HFF-Myc (cell line): ENCODE results near the gene LRRFIP1.

Source experiments
- DNase-seq: peaks from one replicate; pipeline ENCODE4 v3.0.0-alpha.2; 2011; ENCODE audit warnings: low read depth; ENCODE audit errors: extremely low read depth
- H3K4me3 ChIP-seq: replicated peaks from 2 replicates; pipeline ENCODE4 v1.5.1; 2011; ENCODE audit warnings: low read depth, mild to moderate bottlenecking, control low read depth, low read length
- TF ChIP-seq, protein P1 (sequence below): IDR thresholded peaks from 2 replicates; pipeline ENCODE4 v1.5.1; 2012; ENCODE audit warnings: mild to moderate bottlenecking, low read depth, low read length, control low read depth; ENCODE audit errors: missing control alignments

The LRRFIP1 gene

DNA sequence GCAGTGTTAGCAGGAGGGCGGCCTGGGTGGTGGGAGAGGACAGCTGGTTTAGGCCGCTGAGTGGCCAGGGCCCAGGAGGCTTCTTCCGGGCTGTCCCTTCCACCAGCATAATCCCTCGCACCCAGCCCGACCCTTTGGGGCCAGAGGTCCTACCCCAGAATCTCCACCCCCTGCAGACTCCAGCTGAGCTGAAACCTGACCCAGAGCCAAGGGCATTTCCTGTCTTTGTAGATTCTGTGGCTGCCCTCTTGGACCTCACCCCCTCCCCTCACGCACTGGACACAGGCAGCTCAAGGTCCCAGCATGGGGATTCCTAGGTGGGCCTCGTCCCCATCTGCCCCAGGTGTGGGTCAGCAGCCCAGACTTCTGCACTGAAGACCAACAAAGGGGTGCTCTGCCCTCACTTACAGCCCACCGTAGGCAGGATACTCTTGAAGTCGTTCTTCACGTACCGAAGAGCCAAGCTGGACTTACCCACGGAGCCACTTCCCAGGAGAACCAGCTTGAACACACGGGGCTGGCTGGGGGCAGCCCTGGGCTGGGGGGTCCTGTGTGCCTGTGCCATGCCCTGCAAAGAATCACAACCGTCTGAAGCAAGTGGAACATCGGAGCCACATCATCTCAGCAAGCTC is 41.7 kb upstream of the LRRFIP1 start:
- DNase-seq: no peak
- TF ChIP-seq, protein P1, sequence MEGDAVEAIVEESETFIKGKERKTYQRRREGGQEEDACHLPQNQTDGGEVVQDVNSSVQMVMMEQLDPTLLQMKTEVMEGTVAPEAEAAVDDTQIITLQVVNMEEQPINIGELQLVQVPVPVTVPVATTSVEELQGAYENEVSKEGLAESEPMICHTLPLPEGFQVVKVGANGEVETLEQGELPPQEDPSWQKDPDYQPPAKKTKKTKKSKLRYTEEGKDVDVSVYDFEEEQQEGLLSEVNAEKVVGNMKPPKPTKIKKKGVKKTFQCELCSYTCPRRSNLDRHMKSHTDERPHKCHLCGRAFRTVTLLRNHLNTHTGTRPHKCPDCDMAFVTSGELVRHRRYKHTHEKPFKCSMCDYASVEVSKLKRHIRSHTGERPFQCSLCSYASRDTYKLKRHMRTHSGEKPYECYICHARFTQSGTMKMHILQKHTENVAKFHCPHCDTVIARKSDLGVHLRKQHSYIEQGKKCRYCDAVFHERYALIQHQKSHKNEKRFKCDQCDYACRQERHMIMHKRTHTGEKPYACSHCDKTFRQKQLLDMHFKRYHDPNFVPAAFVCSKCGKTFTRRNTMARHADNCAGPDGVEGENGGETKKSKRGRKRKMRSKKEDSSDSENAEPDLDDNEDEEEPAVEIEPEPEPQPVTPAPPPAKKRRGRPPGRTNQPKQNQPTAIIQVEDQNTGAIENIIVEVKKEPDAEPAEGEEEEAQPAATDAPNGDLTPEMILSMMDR: no peak
- H3K4me3 ChIP-seq: no peak overlapping the region

DNA sequence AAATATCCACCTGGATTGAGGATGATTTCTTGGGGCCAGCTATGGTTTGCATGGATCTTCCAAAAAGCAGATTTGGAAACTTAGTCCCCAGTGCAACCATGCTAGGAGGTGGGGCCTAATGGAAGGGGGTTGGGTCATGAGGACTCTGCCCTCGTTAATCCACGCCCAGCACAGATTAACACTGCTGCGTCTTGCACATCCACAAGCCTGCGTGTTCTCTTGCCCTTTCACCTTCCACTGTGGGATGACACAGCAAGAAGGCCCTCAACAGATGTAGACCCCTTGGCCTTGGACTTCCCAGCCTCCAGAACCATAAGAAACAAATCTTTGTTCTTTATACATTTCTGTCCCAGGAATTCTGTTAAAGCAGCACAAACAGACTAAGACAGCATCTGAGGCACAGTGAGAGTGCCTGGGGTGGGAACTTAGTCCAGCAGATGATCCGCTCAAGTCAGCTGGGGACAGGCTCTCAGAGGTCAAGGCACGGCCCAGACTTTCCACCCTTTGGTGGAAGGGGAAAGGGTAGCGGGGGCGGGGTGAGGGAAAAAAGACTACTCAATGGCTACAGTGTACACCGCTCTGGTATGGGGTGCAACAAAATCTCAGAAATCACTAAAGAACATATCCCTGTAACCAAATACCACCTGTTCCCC is 39.2 kb upstream of the LRRFIP1 start:
- no peak overlapping the region for H3K4me3 ChIP-seq
- TF ChIP-seq, protein P1: no peak
- DNase-seq: no peak

DNA sequence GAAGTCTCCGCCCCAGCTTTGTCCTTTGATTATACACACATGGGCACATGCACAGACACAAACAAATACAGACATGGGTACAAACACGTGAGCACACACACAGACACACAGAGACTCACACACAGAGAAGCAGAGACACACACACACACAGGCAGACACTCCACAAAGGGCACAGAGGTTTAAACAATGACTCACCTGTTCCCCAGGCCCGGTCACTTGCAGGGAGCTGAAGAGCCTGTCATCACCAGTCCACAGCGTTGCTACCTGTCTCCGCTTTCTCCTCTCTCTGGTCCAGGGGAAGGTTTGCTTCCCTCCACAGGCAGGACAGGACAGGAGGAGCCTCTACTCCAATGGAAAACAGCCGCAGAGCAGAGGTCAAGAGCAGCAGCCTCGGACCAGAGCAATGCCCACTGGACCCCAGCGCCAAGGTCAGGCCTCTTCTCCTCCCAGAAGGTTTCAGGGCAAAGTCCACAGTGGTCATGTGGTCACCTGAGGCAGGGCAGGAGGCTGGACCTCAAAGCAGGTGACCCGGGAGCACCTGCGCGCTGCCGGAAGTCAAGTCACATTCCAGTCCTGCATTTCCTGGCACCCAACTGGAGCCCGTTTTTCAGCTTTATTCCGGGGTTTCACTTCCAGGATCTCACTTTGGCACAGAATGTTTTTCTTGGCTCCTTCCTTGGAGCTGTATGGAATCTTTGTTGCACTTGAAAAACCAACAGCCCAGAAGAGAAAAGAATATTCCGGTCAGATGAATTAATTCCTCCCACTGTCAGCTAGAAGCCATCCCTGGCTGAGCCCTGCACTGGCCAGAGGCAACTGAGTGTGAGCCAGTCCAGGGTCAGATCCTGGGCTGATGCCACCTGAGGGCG is 36.9 kb upstream of the LRRFIP1 start, which contains the start of gene RAB17:
Gene RAB17, minus strand, starts transcription at position 463 of the 869 bp plus-strand sequence. CDS start 4,580 bp downstream, outside the sequence.
- no peak within 1 kb of the TSS for H3K4me3 ChIP-seq
- TF ChIP-seq, protein P1: no peak
- no peak for DNase-seq

DNA sequence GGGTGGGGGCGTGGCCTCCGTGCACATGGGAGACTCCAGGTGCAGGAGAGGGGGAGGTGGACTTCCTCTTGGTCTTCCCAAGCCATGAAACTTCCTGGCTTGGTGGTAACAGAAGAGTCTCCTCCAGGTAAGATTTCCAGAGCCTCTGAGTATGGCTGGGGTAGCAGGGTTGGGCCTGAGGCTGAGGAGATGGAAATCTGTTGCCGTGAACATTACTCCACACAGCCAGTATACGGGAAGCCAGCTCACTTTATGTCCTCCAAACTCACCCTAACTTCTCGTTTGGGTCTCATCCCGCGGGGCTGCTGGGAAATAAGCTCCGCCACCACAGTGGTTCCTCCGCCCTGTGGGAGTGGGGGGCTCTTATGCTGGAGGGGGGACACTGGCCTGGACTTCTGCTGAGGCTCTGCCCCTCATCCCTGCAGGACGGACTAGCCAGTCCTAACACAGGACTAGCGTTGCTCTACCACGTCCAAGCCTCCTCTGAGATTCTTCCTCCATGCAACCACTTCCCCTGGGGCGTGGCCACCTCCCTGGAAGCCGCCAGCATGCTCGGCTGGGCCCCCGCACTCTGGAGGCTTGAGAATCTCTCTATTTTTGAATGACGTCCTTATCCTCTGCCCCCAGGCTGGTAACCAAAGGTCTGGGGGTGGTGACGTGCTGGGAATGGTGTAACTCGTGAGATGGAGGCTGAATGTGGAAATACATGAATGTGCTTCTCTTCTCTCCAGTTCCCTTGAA is 36.1 kb upstream of the LRRFIP1 start:
- no peak overlapping the region for H3K4me3 ChIP-seq
- TF ChIP-seq, protein P1: no peak
- DNase-seq: no peak

DNA sequence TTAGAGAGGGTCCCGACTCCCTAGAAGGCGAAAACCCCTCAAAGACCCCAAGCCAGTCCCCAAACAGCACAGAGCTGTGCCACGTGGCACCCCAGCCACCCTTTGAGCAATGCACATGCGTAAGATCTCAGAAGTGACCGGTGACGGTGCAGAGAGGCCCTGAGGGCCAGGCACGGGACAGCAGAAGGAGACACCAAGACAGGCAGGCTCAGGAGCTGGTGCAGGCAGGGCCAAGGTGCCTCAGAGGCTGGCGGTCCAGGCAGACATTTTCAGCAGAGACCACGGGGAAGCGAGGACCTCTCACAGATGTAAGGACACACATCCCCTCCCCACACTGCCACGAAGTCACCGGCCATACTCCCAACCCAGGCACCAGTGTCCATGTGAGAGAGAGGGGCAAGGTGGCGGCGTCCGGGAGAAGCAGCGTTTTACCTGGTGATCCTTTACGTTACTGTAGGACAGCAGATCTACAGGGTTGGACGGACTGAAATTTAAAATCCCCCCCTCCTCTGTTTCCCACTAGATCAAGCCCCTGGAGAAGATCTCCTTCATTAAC is 34.9 kb upstream of the LRRFIP1 start:
- TF ChIP-seq, protein P1: no peak
- H3K4me3 ChIP-seq: no peak overlapping the region
- no peak for DNase-seq

DNA sequence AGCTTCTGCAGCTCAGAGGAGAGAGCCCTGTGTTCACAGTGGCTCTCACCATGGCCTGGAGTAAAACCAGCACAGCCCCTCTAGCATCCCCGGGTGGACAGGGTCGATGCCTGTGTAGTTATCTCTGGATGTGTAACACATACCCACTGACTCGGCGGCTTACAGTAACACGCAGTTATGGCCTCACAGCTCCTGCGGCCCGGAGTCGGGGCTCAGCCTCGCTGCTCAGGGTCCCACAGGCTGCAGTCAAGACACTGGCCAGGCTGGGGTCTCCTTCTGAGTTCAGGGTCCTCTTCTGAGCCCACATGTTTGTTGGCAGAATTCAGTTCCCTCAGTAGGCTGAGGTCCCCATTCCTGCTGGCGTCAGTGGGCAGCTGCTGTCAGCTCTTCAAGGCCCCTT is 34.4 kb upstream of the LRRFIP1 start:
- TF ChIP-seq, protein P1: no peak
- no peak overlapping the region for H3K4me3 ChIP-seq
- no peak for DNase-seq
